GM12878 (cell line): ENCODE data around the gene ITGA11. TPM values are rescaled to one million over a fixed set of nuclear protein-coding genes. Genes with fewer than 3 reads are reported as not detected.

Experiments used
- ATAC-seq: fragments of 200-7000 bp; cut with Tn5 transposase; 3 replicates; pipeline ENCODE4 v1.9.1; 2020; ENCODE audit warnings: mild to moderate bottlenecking, moderate library complexity
- BruUV-seq: library from RNA; stranded (reverse); fragments of 400-500 nt; replicated peaks from 2 replicates; lab custom pipeline; 2021; lab: Mats Ljungman, UMichigan
- CTCF ChIA-PET: fragments of 300-600 bp; sonication (Branson Sonifier 250); formaldehyde crosslinking; extraction: SDS; loops from one replicate; lab custom pipeline; 2021; ENCODE audit warnings: inconsistent platforms; lab: Yijun Ruan, JAX
- POLR2A ChIA-PET: fragments of 350-600 bp; formaldehyde crosslinking; extraction: SDS; loops from one replicate; lab custom pipeline; 2021; ENCODE audit warnings: inconsistent platforms; lab: Charles Lee
- RAD21 ChIA-PET: fragments of 300-600 bp; sonication (Branson Sonifier 250); formaldehyde crosslinking; loops from one replicate; lab custom pipeline; 2023; ENCODE audit warnings: antibody characterized with exemption; ENCODE audit not compliant: unreplicated experiment; lab: Charles Lee
- SMC1A ChIA-PET: fragments of 300-600 bp; sonication (Branson Sonifier 250); formaldehyde crosslinking; loops from one replicate; lab custom pipeline; 2023; ENCODE audit not compliant: unreplicated experiment, uncharacterized antibody; lab: Charles Lee
- DNase-seq: peaks from one replicate; pipeline ENCODE4 v3.0.0-alpha.2; 2011; ENCODE audit warnings: low read depth, low spot score
- FAIRE-seq: peaks from 3 replicates; lab custom pipeline; 2011; peaks lifted over from hg19 to GRCh38; lab: Jason Lieb, UNC
- H2AFZ ChIP-seq: 2 replicates; pipeline ENCODE4 v1.6.0; 2011; ENCODE audit warnings: low read depth, low read length, control low read depth; ENCODE audit not compliant: control insufficient read depth
- H3K27ac ChIP-seq: 2 replicates; pipeline ENCODE4 v1.5.1; 2011; ENCODE audit warnings: control low read depth; ENCODE audit not compliant: control insufficient read depth, insufficient read depth
- H3K27me3 ChIP-seq, 2 experiments: replicated peaks in 1 of 2; 2 replicates each; pipeline versions ENCODE4 v1.6.0 to v1.6.1; 2011; ENCODE audit warnings: low read length in 1 of 2; ENCODE audit not compliant: control insufficient read depth in 2 of 2, insufficient read depth in 2 of 2
- H3K36me3 ChIP-seq, 2 experiments: 2 replicates each; pipeline ENCODE4 v1.5.1; 2011; ENCODE audit warnings: low read length in 1 of 2; ENCODE audit not compliant: control insufficient read depth in 2 of 2, insufficient read depth in 2 of 2
- H3K4me1 ChIP-seq: 2 replicates; pipeline ENCODE4 v1.6.1; 2011; ENCODE audit warnings: mild to moderate bottlenecking, low read length, moderate library complexity, mixed read lengths; ENCODE audit not compliant: control insufficient read depth, insufficient read depth
- H3K4me2 ChIP-seq: 2 replicates; pipeline ENCODE4 v1.6.0; 2011; ENCODE audit warnings: control low read depth; ENCODE audit not compliant: control insufficient read depth, insufficient read depth
- H3K4me3 ChIP-seq: fragments of 200-600 bp; sonication (generic); 2 replicates; pipeline ENCODE4 v1.5.1; 2016
- H3K79me2 ChIP-seq: 2 replicates; pipeline ENCODE4 v1.6.0; 2011; ENCODE audit warnings: low read length; ENCODE audit not compliant: control insufficient read depth, insufficient read depth
- H3K9ac ChIP-seq: 2 replicates; pipeline ENCODE4 v1.8.0; 2011; ENCODE audit warnings: low read length, control low read depth, mixed read lengths; ENCODE audit not compliant: control insufficient read depth, insufficient read depth
- H3K9me3 ChIP-seq: replicated peaks from 3 replicates; pipeline ENCODE4 v1.5.1; 2011; ENCODE audit warnings: mild to moderate bottlenecking, low read length; ENCODE audit not compliant: control insufficient read depth, insufficient read depth
- H4K20me1 ChIP-seq: 2 replicates; pipeline ENCODE4 v1.6.0; 2011; ENCODE audit not compliant: control insufficient read depth, insufficient read depth
- CREB1 ChIP-seq: IDR thresholded peaks from 2 replicates; pipeline ENCODE4 v1.6.1; 2012; ENCODE audit warnings: low read depth, mild to moderate bottlenecking, inconsistent platforms
- CTCF ChIP-seq, 3 experiments: IDR thresholded peaks in 2 of 3; conservative IDR thresholded peaks in 1 of 3; 2 replicates each; pipeline ENCODE4 v1.5.1; 2011; ENCODE audit warnings: low read depth in 3 of 3, low read length in 3 of 3, mild to moderate bottlenecking in 3 of 3, control low read depth in 2 of 3, moderate library complexity in 2 of 3, inconsistent platforms in 1 of 3, mixed read lengths in 1 of 3; ENCODE audit not compliant: control insufficient read depth in 2 of 3, insufficient read depth in 1 of 3; ENCODE audit errors: extremely low read depth in 1 of 3
- EED ChIP-seq: sonication (generic); IDR thresholded peaks from 2 replicates; pipeline ENCODE4 v1.6.1; 2016; ENCODE audit warnings: antibody characterized with exemption, low read depth
- EP300 ChIP-seq, 2 experiments: fragments of 150-350 bp in 1 of 2; IDR thresholded peaks; 2 replicates each; pipeline ENCODE4 v1.6.1; 2011 to 2012; ENCODE audit warnings: low read depth in 2 of 2, low read length in 2 of 2, borderline replicate concordance in 1 of 2, improper control_type of control experiment in 1 of 2, inconsistent platforms in 1 of 2; ENCODE audit not compliant: control insufficient read depth in 1 of 2
- HDGF ChIP-seq: fragments of 450-650 bp; IDR thresholded peaks from 2 replicates; pipeline ENCODE4 v1.6.1; 2016; ENCODE audit warnings: antibody characterized with exemption
- KDM1A ChIP-seq: fragments of 200-600 bp; sonication (generic); IDR thresholded peaks from 2 replicates; pipeline ENCODE4 v1.6.1; 2016; ENCODE audit warnings: borderline replicate concordance
- MXI1 ChIP-seq: fragments of 150-350 bp; IDR thresholded peaks from 2 replicates; pipeline ENCODE4 v1.6.1; 2011; ENCODE audit warnings: low read depth, mild to moderate bottlenecking, inconsistent platforms, low read length, improper control_type of control experiment
- MYC ChIP-seq: IDR thresholded peaks from 2 replicates; pipeline ENCODE4 v1.6.1; 2011; ENCODE audit warnings: mild to moderate bottlenecking, low read length, moderate library complexity, inconsistent platforms; ENCODE audit not compliant: insufficient read depth, insufficient replicate concordance, insufficient read length, severe bottlenecking
- POLR2AphosphoS2 ChIP-seq: IDR thresholded peaks from 2 replicates; pipeline ENCODE4 v1.6.1; 2011; ENCODE audit warnings: low read depth, mild to moderate bottlenecking, low read length, improper control_type of control experiment, moderate library complexity
- RFX5 ChIP-seq: IDR thresholded peaks from 2 replicates; pipeline ENCODE4 v1.6.1; 2011; ENCODE audit warnings: low read depth, low read length, improper control_type of control experiment
- SIN3A ChIP-seq: IDR thresholded peaks from 2 replicates; pipeline ENCODE4 v1.6.1; 2012; ENCODE audit warnings: low read depth, low read length, improper control_type of control experiment
- SMAD5 ChIP-seq: IDR thresholded peaks from 2 replicates; pipeline ENCODE4 v1.6.1; 2016; ENCODE audit warnings: antibody characterized with exemption, low read depth
- SREBF2 ChIP-seq: IDR thresholded peaks from 2 replicates; pipeline ENCODE4 v1.6.1; 2012; ENCODE audit warnings: mild to moderate bottlenecking, low read length
- SRF ChIP-seq, 2 experiments: IDR thresholded peaks; 2 replicates each; pipeline ENCODE4 v1.6.1; 2011; ENCODE audit warnings: low read depth in 2 of 2, low read length in 2 of 2, mild to moderate bottlenecking in 1 of 2, moderate library complexity in 1 of 2
- YY1 ChIP-seq: IDR thresholded peaks from 2 replicates; pipeline ENCODE4 v1.6.1; 2011; ENCODE audit warnings: low read depth, mild to moderate bottlenecking, low read length
- ZNF207 ChIP-seq: fragments of 450-650 bp; IDR thresholded peaks from 2 replicates; pipeline ENCODE4 v1.6.1; 2014; ENCODE audit warnings: antibody characterized with exemption, mild to moderate bottlenecking, borderline replicate concordance
- ZNF24 ChIP-seq: fragments of 450-650 bp; IDR thresholded peaks from 2 replicates; pipeline ENCODE4 v1.6.1; 2017; ENCODE audit warnings: antibody characterized with exemption, mild to moderate bottlenecking
- WGBS: methylation state at CpG from one replicate; pipeline ENCODE4 v1.1.6; 2016; ENCODE audit warnings: low lambda C conversion rate; ENCODE audit not compliant: insufficient replicate concordance, insufficient coverage; ENCODE audit errors: missing lambda C conversion rate; 5-methylcytosine and 5-hydroxymethylcytosine counted together
- in situ Hi-C: fragments of 300-500 bp; cut with MboI; formaldehyde crosslinking; loops from 9 replicates; pipeline ENCODE4 v1.14.3; 2018; ENCODE audit warnings: mixed read lengths
- intact Hi-C: fragments of 100-400 bp; cut with micrococcal nuclease; formaldehyde crosslinking; loops from one replicate; pipeline ENCODE4 v1.14.2; 2022; ENCODE audit not compliant: unreplicated experiment
- polyA plus RNA-seq, 11 experiments: library from polyadenylated mRNA; depleted of rRNA in 4 of 11; unstranded in 6 of 11; stranded (reverse) in 5 of 11; fragments of >200 nt; fragmentation: Nextera tagmentation in 4 of 11; fragmentation: Illumina TruSeq in 1 of 11; extraction: Ambion mirVana in 4 of 11; extraction: Trizol in 1 of 11; gene quantifications; 1 replicate in 1 of 11; 2 replicates in 10 of 11; pipeline versions ENCODE4 v1.2.1 to v1.2.3, GENCODE V29; 2011 to 2016; ENCODE audit warnings: inconsistent platforms in 2 of 11, missing spikeins in 2 of 11, low read depth in 1 of 11
- total RNA-seq, 4 experiments: library from RNA; depleted of rRNA in 3 of 4; stranded (reverse); fragments of >200 nt in 3 of 4; fragmentation: Illumina TruSeq in 1 of 4; extraction: Trizol in 1 of 4; gene quantifications; 2 replicates each; pipeline versions ENCODE4 v1.2.1 to v1.2.3, GENCODE V29; 2013 to 2021
- TF ChIP-seq, protein P1 (sequence below): fragments of 450-650 bp; IDR thresholded peaks from 2 replicates; pipeline ENCODE4 v1.6.1; 2017; ENCODE audit warnings: mild to moderate bottlenecking

Gene ITGA11
- total and polyA plus RNA-seq, 10 of the 15 experiments (the other 5 are each of a cell fraction or from before 2014, with no cell fraction given), result under 0.01 to 0.36 (median 0.13) TPM; not detected in 1

GRCh38 chr15:68318008-68318835, 113.7 kb downstream of the ITGA11 start:
- SMC1A ChIA-PET, result no interaction called here
- FAIRE-seq, result no peak
- intact Hi-C loops, result no loop called here

DNA sequence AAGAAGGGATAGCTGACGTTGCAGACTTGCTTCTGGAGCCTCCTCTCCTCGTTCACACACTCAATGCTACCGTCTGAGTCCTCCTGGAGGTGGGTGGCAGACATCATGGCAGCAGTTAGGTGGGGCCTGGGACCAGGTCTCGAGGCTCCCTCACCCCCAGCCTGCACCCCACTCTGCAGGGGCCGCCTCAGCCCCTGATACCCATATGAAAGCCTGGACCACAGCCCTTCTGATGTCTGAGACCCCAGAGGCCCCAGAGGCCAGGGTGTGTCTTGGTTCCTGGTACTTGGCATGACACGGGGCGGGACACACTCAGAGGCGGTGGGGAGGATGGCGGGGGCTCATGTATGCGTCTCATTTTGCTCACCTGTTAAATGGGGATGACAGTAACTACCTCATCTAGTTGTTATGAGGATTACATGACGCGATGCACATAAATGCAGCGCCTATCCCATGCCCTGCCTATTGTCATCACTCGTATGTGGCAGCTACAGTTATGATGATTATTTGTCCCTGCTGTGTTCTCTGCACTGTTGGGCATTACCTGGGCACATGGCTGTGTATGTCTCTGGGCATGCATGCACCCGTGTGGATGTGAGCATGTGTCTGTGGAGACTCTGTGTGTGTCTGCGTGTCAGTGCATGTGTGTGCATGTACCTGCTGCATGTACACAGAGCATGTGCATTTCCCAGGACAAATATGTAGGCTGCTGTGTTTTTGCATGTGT, 114.5 kb downstream of the ITGA11 start:
- no TSS peak for BruUV-seq
- Histone ChIP-seq H3K27ac (no peak overlapping the region), H3K9ac (no peak overlapping the region), H3K9me3 (no peaks in the 10 kb centered on the region), H3K36me3 (no peaks in the 10 kb centered on the region), H3K4me3 (no peak overlapping the region), H3K27me3 (no peaks in the 10 kb centered on the region; a peak in 2 of 4 replicates), H3K4me2 (no peak overlapping the region), H4K20me1 (no peaks in the 10 kb centered on the region), H2AFZ (no peak overlapping the region), H3K79me2 (no peaks in the 10 kb centered on the region), H3K4me1 (no peaks in the 10 kb centered on the region)
- WGBS, result 36% methylated on average over 16 of the region's 16 CpGs
- ATAC-seq (no peak), DNase-seq (no peak), FAIRE-seq (no peak)
- in situ Hi-C loops, result no loop called here
- SMC1A ChIA-PET, result no interaction called here
- RAD21 ChIA-PET, result no interaction called here
- CTCF ChIA-PET, result interaction anchor here (2.5 kb wide), 1 partner anchor 64 kb away, joined by 21 read pairs; no protein-coding TSS in a partner anchor
- POLR2A ChIA-PET, result no interaction called here
- intact Hi-C loops, result no loop called here
- TF ChIP-seq ZNF207 (no peak), EED (no peak), SIN3A (no peak), RFX5 (no peak), HDGF (no peak), YY1 (no peak), CTCF (IDR thresholded peaks at IDR 0.05 in 2 of 3, conservative IDR thresholded peaks at IDR 0.05 in 1 of 3; ENCODE audit: control insufficient read depth in 2 of 3, extremely low read depth in 1 of 3, insufficient read depth in 1 of 3, low read depth in 3 of 3, low read length in 3 of 3) (no peak)
- TF ChIP-seq, protein P1, sequence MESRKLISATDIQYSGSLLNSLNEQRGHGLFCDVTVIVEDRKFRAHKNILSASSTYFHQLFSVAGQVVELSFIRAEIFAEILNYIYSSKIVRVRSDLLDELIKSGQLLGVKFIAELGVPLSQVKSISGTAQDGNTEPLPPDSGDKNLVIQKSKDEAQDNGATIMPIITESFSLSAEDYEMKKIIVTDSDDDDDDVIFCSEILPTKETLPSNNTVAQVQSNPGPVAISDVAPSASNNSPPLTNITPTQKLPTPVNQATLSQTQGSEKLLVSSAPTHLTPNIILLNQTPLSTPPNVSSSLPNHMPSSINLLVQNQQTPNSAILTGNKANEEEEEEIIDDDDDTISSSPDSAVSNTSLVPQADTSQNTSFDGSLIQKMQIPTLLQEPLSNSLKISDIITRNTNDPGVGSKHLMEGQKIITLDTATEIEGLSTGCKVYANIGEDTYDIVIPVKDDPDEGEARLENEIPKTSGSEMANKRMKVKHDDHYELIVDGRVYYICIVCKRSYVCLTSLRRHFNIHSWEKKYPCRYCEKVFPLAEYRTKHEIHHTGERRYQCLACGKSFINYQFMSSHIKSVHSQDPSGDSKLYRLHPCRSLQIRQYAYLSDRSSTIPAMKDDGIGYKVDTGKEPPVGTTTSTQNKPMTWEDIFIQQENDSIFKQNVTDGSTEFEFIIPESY, result no peak

More at GRCh38 chr15:68318008-68318835, 113.7 kb downstream of the ITGA11 start:
- Histone ChIP-seq H3K36me3 (no peaks in the 10 kb centered on the region), H2AFZ (no peak overlapping the region), H3K4me1 (no peaks in the 10 kb centered on the region), H3K79me2 (no peaks in the 10 kb centered on the region), H3K9ac (no peak overlapping the region), H3K9me3 (no peaks in the 10 kb centered on the region), H3K27ac (no peak overlapping the region), H4K20me1 (no peaks in the 10 kb centered on the region), H3K27me3 (no peaks in the 10 kb centered on the region; a peak in 2 of 4 replicates), H3K4me3 (no peak overlapping the region), H3K4me2 (no peak overlapping the region)
- WGBS, result 29% methylated on average over 6 of the region's 6 CpGs
- no peak for TF ChIP-seq CREB1
- TF ChIP-seq SREBF2, result no peak
- no peak for TF ChIP-seq KDM1A
- no peak for TF ChIP-seq SMAD5
- no peak for TF ChIP-seq SRF (IDR thresholded peaks at IDR 0.05; ENCODE audit: low read depth in 2 of 2, low read length in 2 of 2)
- no peak for TF ChIP-seq EP300 (IDR thresholded peaks at IDR 0.05; ENCODE audit: borderline replicate concordance in 1 of 2, control insufficient read depth in 1 of 2, low read depth in 2 of 2, low read length in 2 of 2)
- TF ChIP-seq MYC, result no peak
- no peak for TF ChIP-seq POLR2AphosphoS2
- TF ChIP-seq ZNF24, result no peak
- TF ChIP-seq MXI1, result no peak
- DNase-seq (no peak), ATAC-seq (no peak)
- BruUV-seq, result no TSS peak
- CTCF ChIA-PET, result interaction anchor here (2.5 kb wide), 1 partner anchor 65 kb away, joined by 21 read pairs; no protein-coding TSS in a partner anchor
- RAD21 ChIA-PET, result no interaction called here
- POLR2A ChIA-PET, result no interaction called here
- in situ Hi-C loops, result no loop called here
